NB4 (cell line): ENCODE data around the gene SLC22A23.

Source experiments
- DNase-seq: peaks from one replicate; pipeline ENCODE4 v3.0.0; 2010; ENCODE audit warnings: low read depth
- H3K4me3 ChIP-seq: one replicate; pipeline ENCODE4 v1.5.1; 2011; ENCODE audit warnings: mild to moderate bottlenecking, low read depth, low read length, moderate library complexity
- CTCF ChIP-seq: IDR thresholded peaks from one replicate; pipeline ENCODE4 v1.5.1; 2012; ENCODE audit warnings: low read depth, low read length
- MAX ChIP-seq: IDR thresholded peaks from 2 replicates; pipeline ENCODE4 v1.6.1; 2011; ENCODE audit warnings: low read depth, low read length
- MYC ChIP-seq: IDR thresholded peaks from 2 replicates; pipeline ENCODE4 v1.6.1; 2011; ENCODE audit warnings: low read depth, low read length
- POLR2A ChIP-seq: IDR thresholded peaks from 2 replicates; pipeline ENCODE4 v1.6.1; 2011; ENCODE audit warnings: mild to moderate bottlenecking; ENCODE audit not compliant: insufficient read length; ENCODE audit errors: extremely low read depth

The SLC22A23 gene

DNA sequence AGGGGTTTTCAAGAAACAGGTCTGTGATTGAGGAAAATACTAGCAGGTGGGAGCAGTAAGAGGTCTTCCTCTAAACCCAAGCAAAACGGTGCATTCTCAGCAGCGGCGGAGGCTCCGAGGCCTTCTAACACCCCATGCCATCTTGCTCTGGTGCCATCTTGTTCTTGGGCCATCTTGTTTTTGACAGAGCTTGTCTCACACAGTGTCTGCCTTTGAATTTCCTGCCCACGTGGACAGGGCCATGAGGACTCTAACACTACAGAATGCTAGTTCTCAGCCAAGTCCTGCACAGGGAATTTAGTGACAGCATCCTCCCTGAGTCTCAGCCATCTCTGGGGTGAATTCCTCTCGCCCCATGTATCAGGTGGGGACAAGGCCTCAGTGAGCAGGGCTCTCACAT, 121.7 kb downstream of the SLC22A23 start:
- H3K4me3 ChIP-seq, result no peak overlapping the region
- no peak for DNase-seq
- TF ChIP-seq MAX (no peak), CTCF (no peak), POLR2A (no peak), MYC (no peak)

DNA sequence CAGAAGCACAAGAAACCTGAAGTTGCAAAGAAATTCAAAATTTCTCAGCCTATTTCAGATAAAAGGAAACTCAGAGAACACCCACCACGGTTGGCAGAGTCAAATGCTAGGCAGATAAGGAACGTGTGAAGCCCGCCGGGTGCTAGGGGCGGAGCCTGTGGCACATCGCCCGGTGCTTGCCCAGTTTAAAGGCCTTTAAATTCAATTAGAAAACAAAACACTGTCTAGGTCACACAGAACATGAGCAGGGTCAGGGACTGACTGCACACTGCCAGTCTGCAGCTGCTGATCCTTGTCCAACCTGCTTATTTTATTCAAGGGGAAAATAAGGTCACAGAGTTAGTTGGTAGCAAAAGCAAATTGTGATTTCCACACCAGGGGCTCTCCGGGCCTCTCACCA, 122.3 kb downstream of the SLC22A23 start:
- TF ChIP-seq POLR2A (no peak), MAX (no peak), MYC (no peak), CTCF (no peak)
- H3K4me3 ChIP-seq, result no peak overlapping the region
- no peak for DNase-seq

DNA sequence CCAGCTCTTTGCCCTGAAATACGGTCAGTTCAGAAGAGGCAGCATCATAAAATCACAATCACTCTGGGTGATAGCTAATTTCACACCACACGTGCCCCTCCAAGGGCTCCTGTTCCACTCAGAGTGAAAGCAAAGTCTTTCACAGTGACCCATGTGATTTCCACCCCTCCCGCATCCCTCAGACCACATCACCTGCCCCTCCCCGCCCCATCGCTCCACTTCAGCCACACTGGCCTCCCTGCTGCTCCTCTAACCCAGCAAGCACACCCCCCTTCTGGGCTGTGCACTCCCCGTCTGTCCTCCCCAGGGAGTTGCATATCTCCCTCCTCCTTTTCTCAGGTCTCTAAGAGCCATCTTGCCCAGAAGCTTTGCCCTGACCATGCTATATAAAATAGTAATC, 123.6 kb downstream of the SLC22A23 start:
- no peak for DNase-seq
- TF ChIP-seq MAX (no peak), CTCF (no peak), MYC (no peak), POLR2A (no peak)
- H3K4me3 ChIP-seq, result no peak overlapping the region

DNA sequence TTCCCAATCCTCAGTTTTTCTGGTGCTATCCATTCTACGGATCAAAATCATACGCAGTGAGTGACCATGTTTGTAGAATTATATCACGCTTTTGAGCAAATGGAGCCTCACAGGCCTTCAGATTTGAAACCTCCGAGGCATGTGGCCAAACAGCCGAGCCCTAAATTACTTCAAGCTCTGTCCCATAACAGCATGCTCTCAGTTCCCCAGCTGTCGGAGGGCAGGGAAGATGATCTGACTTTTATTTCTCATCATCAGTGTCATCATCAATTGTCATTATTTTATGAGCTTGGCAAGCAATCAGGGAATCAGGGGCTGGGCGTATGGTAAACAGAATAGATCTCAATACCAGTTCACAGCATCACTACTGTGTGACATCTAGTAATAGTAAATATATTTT, 124.9 kb downstream of the SLC22A23 start:
- TF ChIP-seq MAX (no peak), POLR2A (no peak), CTCF (no peak), MYC (no peak)
- no peak for DNase-seq
- no peak overlapping the region for H3K4me3 ChIP-seq

DNA sequence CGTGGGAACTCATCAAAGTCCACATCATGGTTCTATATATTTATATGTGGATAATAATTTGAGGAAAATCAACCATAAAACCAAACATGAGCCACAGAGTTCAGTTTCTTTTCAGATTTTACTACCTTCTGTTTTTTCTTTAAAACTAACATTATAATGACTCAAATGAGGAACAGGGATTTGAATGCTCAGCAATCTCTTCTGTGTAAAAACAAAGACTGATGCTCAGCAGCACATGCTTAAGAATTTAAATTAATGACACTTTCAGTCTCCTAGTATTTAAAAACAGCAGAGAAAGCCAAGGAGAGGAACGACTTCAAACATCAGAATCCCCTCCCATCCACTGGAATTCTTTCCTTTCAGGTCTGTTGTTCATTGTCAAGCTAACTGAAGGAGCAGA, 125.4 kb downstream of the SLC22A23 start:
- H3K4me3 ChIP-seq, result no peak overlapping the region
- no peak for TF ChIP-seq CTCF
- no peak for TF ChIP-seq POLR2A
- DNase-seq, result no peak

DNA sequence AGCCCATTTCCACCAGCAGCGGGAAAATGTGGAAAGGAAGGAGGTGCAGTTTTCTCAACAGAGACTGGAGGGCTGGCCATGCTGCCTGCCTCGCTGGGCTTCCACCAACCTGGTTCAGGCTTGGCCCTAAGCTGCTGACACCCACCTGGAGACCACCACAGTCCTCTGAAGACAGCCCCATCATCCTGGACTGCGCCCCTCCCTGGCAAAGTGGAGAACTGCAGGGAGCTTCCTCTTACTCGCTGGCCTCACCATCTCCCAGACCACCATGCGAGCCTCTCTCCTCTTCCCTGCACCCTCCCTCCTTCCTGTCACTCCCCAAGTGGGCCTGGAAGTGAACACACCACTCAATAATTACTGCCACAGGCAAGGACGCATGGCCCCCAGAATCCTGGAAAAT, 126.7 kb downstream of the SLC22A23 start:
- no peak for DNase-seq
- no peak overlapping the region for H3K4me3 ChIP-seq
- no peak for TF ChIP-seq POLR2A
- peak; percentile 41 for TF ChIP-seq CTCF
